MM.1S (cell line): ENCODE results near the gene PLEKHD1.

Source experiments
- DNase-seq: peaks from one replicate; pipeline ENCODE4 v3.0.0-alpha.2; 2015
- H2AFZ ChIP-seq: fragments of 300-600 bp; sonication (generic); 2 replicates; pipeline ENCODE4 v1.6.0; 2016; ENCODE audit warnings: antibody characterized with exemption, low read length
- H3F3A ChIP-seq: fragments of 300-600 bp; sonication (generic); 2 replicates; pipeline ENCODE4 v1.6.1; 2016; ENCODE audit warnings: mild to moderate bottlenecking, antibody characterized with exemption, low read length, moderate library complexity, mixed read lengths; ENCODE audit not compliant: insufficient read depth
- H3K27ac ChIP-seq: fragments of 300-600 bp; sonication (generic); 2 replicates; pipeline ENCODE4 v1.5.1; 2016; ENCODE audit warnings: mild to moderate bottlenecking, low read length
- H3K27me3 ChIP-seq: fragments of 300-600 bp; sonication (generic); replicated peaks from 2 replicates; pipeline ENCODE4 v1.6.0; 2016; ENCODE audit warnings: low read length; ENCODE audit not compliant: insufficient read depth
- H3K36me3 ChIP-seq: fragments of 300-600 bp; sonication (generic); replicated peaks from 2 replicates; pipeline ENCODE4 v1.6.1; 2016; ENCODE audit warnings: mild to moderate bottlenecking, low read length, mixed read lengths; ENCODE audit not compliant: insufficient read depth
- H3K4me1 ChIP-seq: fragments of 300-600 bp; sonication (generic); 2 replicates; pipeline ENCODE4 v1.6.1; 2016; ENCODE audit warnings: low read length, mixed read lengths
- H3K4me2 ChIP-seq: fragments of 300-600 bp; sonication (generic); 2 replicates; pipeline ENCODE4 v1.6.0; 2016; ENCODE audit warnings: low read depth, low read length
- H3K4me3 ChIP-seq: fragments of 300-600 bp; sonication (generic); 2 replicates; pipeline ENCODE4 v1.5.1; 2016; ENCODE audit warnings: low read length, mixed read lengths
- H3K79me2 ChIP-seq: fragments of 300-600 bp; sonication (generic); 2 replicates; pipeline ENCODE4 v1.6.1; 2016; ENCODE audit warnings: mixed run types, low read length, mixed read lengths
- H3K9ac ChIP-seq: fragments of 300-600 bp; sonication (generic); 2 replicates; pipeline ENCODE4 v1.6.1; 2016; ENCODE audit warnings: low read length, mixed read lengths
- H3K9me2 ChIP-seq: fragments of 300-600 bp; sonication (generic); replicated peaks from 2 replicates; pipeline ENCODE4 v1.6.1; 2016; ENCODE audit warnings: mild to moderate bottlenecking, low read length, mixed read lengths; ENCODE audit not compliant: insufficient read depth
- H3K9me3 ChIP-seq: fragments of 300-600 bp; sonication (generic); replicated peaks from 2 replicates; pipeline ENCODE4 v1.6.1; 2016; ENCODE audit warnings: mild to moderate bottlenecking, low read length, mixed read lengths; ENCODE audit not compliant: insufficient read depth
- H4K20me1 ChIP-seq: fragments of 300-600 bp; sonication (generic); 2 replicates; pipeline ENCODE4 v1.6.1; 2016; ENCODE audit warnings: mild to moderate bottlenecking, low read length, moderate library complexity, mixed read lengths; ENCODE audit not compliant: insufficient read depth
- EZH2 ChIP-seq: fragments of 300-600 bp; sonication (generic); optimal IDR thresholded peaks from 2 replicates; pipeline ENCODE3; 2017; ENCODE audit warnings: low read depth, mild to moderate bottlenecking, antibody characterized with exemption, low read length, mixed read lengths
- EZH2phosphoT487 ChIP-seq: fragments of 300-600 bp; sonication (generic); IDR thresholded peaks from 2 replicates; pipeline ENCODE4 v1.6.1; 2018; ENCODE audit warnings: antibody characterized with exemption, low read length
- TF ChIP-seq, protein P1 (sequence below): fragments of 300-600 bp; sonication (generic); IDR thresholded peaks from 2 replicates; pipeline ENCODE4 v1.5.1; 2016; ENCODE audit warnings: antibody characterized with exemption, low read length, mixed read lengths

PLEKHD1 gene

DNA sequence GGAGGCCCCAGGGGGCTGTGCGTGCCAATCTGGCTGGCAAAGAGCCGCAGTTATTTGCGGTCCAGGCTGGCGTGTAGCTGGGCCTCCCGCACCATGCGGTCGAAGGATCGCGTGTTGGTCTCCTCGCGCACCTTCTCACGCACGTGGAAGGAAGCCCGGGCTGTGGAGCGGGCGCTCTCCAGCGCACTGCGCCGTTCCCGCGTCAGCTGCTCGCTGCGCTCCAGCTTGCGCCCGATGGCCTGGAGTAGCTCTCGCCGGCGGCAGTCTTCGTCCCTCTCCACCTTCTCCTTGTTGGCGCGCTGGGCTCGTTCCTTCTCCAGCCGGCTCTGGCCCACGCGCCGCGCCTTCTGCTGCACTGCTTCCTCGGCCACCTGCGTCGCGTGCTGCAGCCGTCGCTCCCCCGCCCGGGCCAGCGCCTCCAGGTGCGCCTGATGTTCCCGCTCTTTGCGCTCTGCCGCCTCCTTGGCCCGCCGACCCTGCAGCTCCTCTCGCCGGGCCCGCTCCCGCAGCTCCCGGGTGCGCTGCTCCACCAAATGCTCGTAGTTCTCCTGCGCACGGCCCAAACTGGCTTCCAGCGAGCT, 87.0 kb downstream of the PLEKHD1 start:
- H3K4me1 ChIP-seq, result no peaks in the 10 kb centered on the region
- no peak overlapping the region for H3K27ac ChIP-seq
- no peak overlapping the region for H3K4me3 ChIP-seq
- no peaks in the 10 kb centered on the region for H3K9me3 ChIP-seq
- H3K79me2 ChIP-seq, result no peaks in the 10 kb centered on the region
- H4K20me1 ChIP-seq, result no peaks in the 10 kb centered on the region
- no peak overlapping the region for H3K4me2 ChIP-seq
- no peak overlapping the region for H2AFZ ChIP-seq
- no peak overlapping the region for H3K9ac ChIP-seq
- no peaks in the 10 kb centered on the region for H3F3A ChIP-seq
- no peak for DNase-seq
- H3K36me3 ChIP-seq, result no peaks in the 10 kb centered on the region
- no peaks in the 10 kb centered on the region for H3K9me2 ChIP-seq
- TF ChIP-seq, protein P1, sequence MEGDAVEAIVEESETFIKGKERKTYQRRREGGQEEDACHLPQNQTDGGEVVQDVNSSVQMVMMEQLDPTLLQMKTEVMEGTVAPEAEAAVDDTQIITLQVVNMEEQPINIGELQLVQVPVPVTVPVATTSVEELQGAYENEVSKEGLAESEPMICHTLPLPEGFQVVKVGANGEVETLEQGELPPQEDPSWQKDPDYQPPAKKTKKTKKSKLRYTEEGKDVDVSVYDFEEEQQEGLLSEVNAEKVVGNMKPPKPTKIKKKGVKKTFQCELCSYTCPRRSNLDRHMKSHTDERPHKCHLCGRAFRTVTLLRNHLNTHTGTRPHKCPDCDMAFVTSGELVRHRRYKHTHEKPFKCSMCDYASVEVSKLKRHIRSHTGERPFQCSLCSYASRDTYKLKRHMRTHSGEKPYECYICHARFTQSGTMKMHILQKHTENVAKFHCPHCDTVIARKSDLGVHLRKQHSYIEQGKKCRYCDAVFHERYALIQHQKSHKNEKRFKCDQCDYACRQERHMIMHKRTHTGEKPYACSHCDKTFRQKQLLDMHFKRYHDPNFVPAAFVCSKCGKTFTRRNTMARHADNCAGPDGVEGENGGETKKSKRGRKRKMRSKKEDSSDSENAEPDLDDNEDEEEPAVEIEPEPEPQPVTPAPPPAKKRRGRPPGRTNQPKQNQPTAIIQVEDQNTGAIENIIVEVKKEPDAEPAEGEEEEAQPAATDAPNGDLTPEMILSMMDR, result no peak
- TF ChIP-seq EZH2, result no peak
- no peaks in the 10 kb centered on the region for H3K27me3 ChIP-seq

DNA sequence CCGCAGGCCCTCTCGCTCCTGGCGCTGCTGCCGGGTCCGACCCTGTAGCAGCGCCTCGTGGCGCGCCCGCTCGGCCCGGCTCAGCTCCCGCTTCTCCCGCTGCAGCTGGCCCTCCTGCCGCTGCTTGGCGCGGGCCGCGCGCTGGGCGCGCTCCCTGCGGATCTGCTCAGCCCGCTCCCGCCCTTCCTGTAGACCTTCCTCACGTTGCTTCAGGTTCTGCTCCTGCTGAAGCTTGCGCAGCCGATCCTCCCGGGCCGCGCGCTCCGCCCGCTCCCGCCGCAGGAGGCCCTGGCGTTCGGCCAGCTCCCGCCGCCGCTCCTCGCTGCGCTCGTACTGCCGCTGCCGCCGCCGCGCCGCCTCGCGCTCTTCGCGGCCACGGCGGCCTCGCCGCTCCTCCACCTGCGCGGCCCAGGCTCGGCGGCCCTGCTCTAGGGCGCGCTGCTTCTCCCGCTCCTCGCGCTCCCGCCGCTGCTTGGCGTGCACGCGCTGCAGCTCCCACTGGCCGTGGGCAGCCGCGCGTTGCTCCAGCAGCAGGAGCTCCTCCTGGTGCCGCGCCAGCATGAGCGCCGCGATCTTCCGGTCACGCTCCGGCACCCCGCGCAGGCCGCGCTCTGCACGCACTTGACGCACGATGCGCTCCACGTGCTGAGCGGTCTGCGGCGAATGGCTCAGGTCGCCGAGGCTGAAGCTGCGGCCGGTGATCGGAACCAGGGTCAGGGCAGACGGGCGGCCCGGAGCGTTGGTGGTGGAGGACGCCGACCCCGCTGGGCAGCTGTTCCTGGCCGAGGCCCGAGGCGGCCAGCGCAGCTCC, 87.7 kb downstream of the PLEKHD1 start:
- Histone ChIP-seq H3F3A (no peaks in the 10 kb centered on the region), H3K4me1 (no peaks in the 10 kb centered on the region), H3K27me3 (no peaks in the 10 kb centered on the region), H2AFZ (no peak overlapping the region), H3K9ac (no peak overlapping the region), H3K4me2 (no peak overlapping the region), H3K9me3 (no peaks in the 10 kb centered on the region), H3K9me2 (no peaks in the 10 kb centered on the region), H3K27ac (no peak overlapping the region), H3K79me2 (no peaks in the 10 kb centered on the region), H4K20me1 (no peaks in the 10 kb centered on the region), H3K4me3 (no peak overlapping the region), H3K36me3 (no peaks in the 10 kb centered on the region)
- no peak for DNase-seq
- TF ChIP-seq, protein P1, result no peak
- TF ChIP-seq EZH2phosphoT487 (no peak), EZH2 (no peak)

DNA sequence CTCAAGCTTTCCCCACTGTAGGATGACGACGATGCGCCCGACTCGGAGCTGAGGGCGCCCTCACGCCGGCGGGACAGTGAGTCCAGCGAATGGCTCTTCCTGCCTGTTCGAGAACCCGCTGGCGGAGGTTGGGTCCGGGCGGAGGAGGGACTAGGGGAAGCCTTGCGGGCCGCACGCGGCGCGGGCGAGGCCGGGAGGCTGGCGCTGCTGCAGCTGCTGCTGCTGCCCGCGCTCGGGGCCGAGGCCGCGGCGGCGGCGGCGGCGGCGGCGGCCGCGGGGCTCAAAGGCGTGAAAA, 88.3 kb downstream of the PLEKHD1 start:
- Histone ChIP-seq H3K4me2 (no peak overlapping the region), H3K4me1 (no peaks in the 10 kb centered on the region)
- no peak for DNase-seq

More for the DNA sequence above, 88.3 kb downstream of the PLEKHD1 start:
- Histone ChIP-seq H3K27ac (no peak overlapping the region), H2AFZ (no peak overlapping the region), H3F3A (no peaks in the 10 kb centered on the region), H3K36me3 (no peaks in the 10 kb centered on the region), H3K9me2 (no peaks in the 10 kb centered on the region), H3K9ac (no peak overlapping the region), H3K4me3 (no peak overlapping the region), H3K27me3 (no peaks in the 10 kb centered on the region), H3K9me3 (no peaks in the 10 kb centered on the region), H4K20me1 (no peaks in the 10 kb centered on the region), H3K79me2 (no peaks in the 10 kb centered on the region)
- no peak for TF ChIP-seq EZH2
- TF ChIP-seq, protein P1, result no peak
- TF ChIP-seq EZH2phosphoT487, result no peak
